Caco-2 (cell line): ENCODE data around the gene KIAA1755. TPM values are rescaled to one million over a fixed set of nuclear protein-coding genes. Genes with fewer than 3 reads are reported as not detected.

ENCODE experiments used
- BruUV-seq: library from RNA; stranded (reverse); fragments of 400-500 nt; replicated peaks from 2 replicates; lab custom pipeline; 2021; lab: Mats Ljungman, UMichigan
- CTCF ChIA-PET: fragments of 300-600 bp; sonication (Branson Sonifier 250); formaldehyde crosslinking; loops from one replicate; lab custom pipeline; 2022; ENCODE audit warnings: antibody characterized with exemption; lab: Charles Lee
- POLR2A ChIA-PET: fragments of 300-600 bp; sonication (Branson Sonifier 250); formaldehyde crosslinking; loops from one replicate; lab custom pipeline; 2022; ENCODE audit warnings: antibody characterized with exemption; lab: Charles Lee
- DNase-seq, 2 experiments: peaks; one replicate each; pipeline versions ENCODE4 v3.0.0 to v3.0.0-alpha.2; 2020 to 2022
- H3K27me3 ChIP-seq: replicated peaks from 2 replicates; pipeline ENCODE4 v1.6.0; 2011; ENCODE audit warnings: low read length; ENCODE audit not compliant: control insufficient read depth, insufficient read depth
- H3K36me3 ChIP-seq: 2 replicates; pipeline ENCODE4 v1.5.1; 2011; ENCODE audit warnings: low read length; ENCODE audit not compliant: control insufficient read depth, insufficient read depth
- H3K4me1 ChIP-seq: fragments of 250-450 bp; sonication (Bioruptor Pico); 2 replicates; pipeline ENCODE4 v1.5.1; 2020; ENCODE audit warnings: mild to moderate bottlenecking
- H3K4me3 ChIP-seq: 2 replicates; pipeline ENCODE4 v1.5.1; 2011; ENCODE audit warnings: low read depth, mild to moderate bottlenecking, control low read depth, low read length
- H3K9me3 ChIP-seq: fragments of 250-450 bp; sonication (Bioruptor Pico); 2 replicates; pipeline ENCODE4 v1.5.1; 2020; ENCODE audit warnings: mild to moderate bottlenecking, moderate library complexity
- H3K27ac Mint-ChIP-seq: one replicate; pipeline ENCODE4 v1.8.0; 2022; ENCODE audit warnings: mixed read lengths; ENCODE audit not compliant: unreplicated experiment
- H3K27me3 Mint-ChIP-seq: one replicate; pipeline ENCODE4 v1.8.0; 2022; ENCODE audit warnings: mixed read lengths; ENCODE audit not compliant: insufficient read depth, unreplicated experiment
- H3K36me3 Mint-ChIP-seq: one replicate; pipeline ENCODE4 v1.8.0; 2022; ENCODE audit warnings: mild to moderate bottlenecking, mixed read lengths; ENCODE audit not compliant: insufficient read depth, unreplicated experiment
- H3K4me1 Mint-ChIP-seq: one replicate; pipeline ENCODE4 v1.8.0; 2022; ENCODE audit warnings: low read depth, mixed read lengths; ENCODE audit not compliant: unreplicated experiment
- H3K4me3 Mint-ChIP-seq: one replicate; pipeline ENCODE4 v1.8.0; 2022; ENCODE audit warnings: mild to moderate bottlenecking, moderate library complexity, mixed read lengths; ENCODE audit not compliant: unreplicated experiment
- H3K9me3 Mint-ChIP-seq: one replicate; pipeline ENCODE4 v1.8.0; 2022; ENCODE audit warnings: mixed read lengths; ENCODE audit not compliant: unreplicated experiment
- CTCF ChIP-seq, 2 experiments: fragments of 200-600 bp in 1 of 2; IDR thresholded peaks; 1 replicate in 1 of 2; 2 replicates in 1 of 2; pipeline versions ENCODE4 v1.5.1 to v1.8.0; 2011 to 2022; ENCODE audit warnings: antibody characterized with exemption in 1 of 2, control low read depth in 1 of 2, inconsistent platforms in 1 of 2, low read depth in 1 of 2, low read length in 1 of 2, mild to moderate bottlenecking in 1 of 2, moderate library complexity in 1 of 2; ENCODE audit not compliant: insufficient read depth in 1 of 2, severe bottlenecking in 1 of 2, unreplicated experiment in 1 of 2
- intact Hi-C: fragments of 100-400 bp; cut with micrococcal nuclease; formaldehyde crosslinking; loops from one replicate; pipeline ENCODE4 v1.10.0; 2022; ENCODE audit not compliant: unreplicated experiment
- total RNA-seq: library from RNA; stranded (reverse); gene quantifications from 2 replicates; pipeline ENCODE4 v1.2.3, GENCODE V29; 2022

KIAA1755 gene
- total RNA-seq, 1 experiment from 2014 or later, result 0.20 TPM

GRCh38 chr20:38266426-38266825, 5.9 kb upstream of the KIAA1755 start:
- no peak for TF ChIP-seq CTCF (IDR thresholded peaks at IDR 0.05; ENCODE audit: insufficient read depth in 1 of 2, low read depth in 1 of 2, low read length in 1 of 2, severe bottlenecking in 1 of 2, unreplicated experiment in 1 of 2)
- Histone ChIP-seq H3K27me3 (0 out of 2 replicates have a peak, but pooled peaks cover 1% of the 10 kb centered on the region), H3K4me1 (no peaks in the 10 kb centered on the region), H3K4me3 (no peak overlapping the region), H3K9me3 (peaks cover 5% of the 10 kb centered on the region; the same call in 1 of the 2 replicates), H3K36me3 (no peaks in the 10 kb centered on the region)
- CTCF ChIA-PET, result no interaction called here
- Mint-ChIP-seq H3K36me3 (no peaks in the 10 kb centered on the region), H3K4me1 (no peaks in the 10 kb centered on the region), H3K27ac (no peak overlapping the region), H3K27me3 (peaks cover 14% of the 10 kb centered on the region), H3K4me3 (no peak overlapping the region), H3K9me3 (no peaks in the 10 kb centered on the region)
- intact Hi-C loops, result no loop called here
- BruUV-seq, result no TSS peak
- POLR2A ChIA-PET, result no interaction called here
- DNase-seq, result no peak

DNA sequence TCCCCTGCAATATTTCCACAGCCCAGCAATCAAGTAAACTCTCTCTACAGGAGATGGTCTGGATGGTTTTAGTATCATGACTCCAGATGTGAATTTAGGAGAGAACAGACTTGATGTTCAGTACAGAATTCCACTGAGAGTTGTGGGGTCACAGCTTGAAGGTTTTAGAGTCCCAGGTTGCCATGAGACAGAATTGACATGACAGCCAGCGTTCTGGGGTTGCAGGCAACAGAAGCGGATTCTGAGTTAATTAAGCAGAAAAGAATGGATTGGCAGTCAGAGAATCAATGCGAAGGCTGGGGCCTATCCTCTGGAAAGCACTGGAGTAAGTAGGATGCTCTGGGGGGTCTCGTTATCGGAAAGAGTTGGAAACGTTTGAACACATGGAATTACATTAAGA, 2.4 kb upstream of the KIAA1755 start:
- H3K27me3 Mint-ChIP-seq, result peaks cover 10% of the 10 kb centered on the region
- H3K27ac Mint-ChIP-seq, result no peak overlapping the region

DNA sequence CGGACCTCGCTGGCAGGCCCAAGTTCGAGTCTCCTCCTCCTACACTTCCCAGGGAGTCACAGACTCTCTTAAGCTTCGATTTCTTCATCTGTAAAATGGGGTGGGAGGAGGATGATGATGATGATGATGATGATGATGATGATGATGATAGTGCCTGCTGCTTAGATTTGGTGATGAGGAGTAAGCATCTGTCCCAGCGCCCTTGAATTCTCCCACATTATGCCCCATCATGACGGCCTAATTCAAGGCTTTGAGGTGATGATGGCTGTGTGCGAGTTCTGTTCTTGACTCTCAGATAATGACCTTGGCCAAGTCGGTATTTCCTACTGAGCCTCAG, 487 bp upstream of the KIAA1755 start:
- H3K4me1 ChIP-seq, result peaks cover 8% of the 10 kb centered on the region
- ChIA-PET POLR2A (no interaction called here), CTCF (no interaction called here)
- Mint-ChIP-seq H3K4me3 (peak overlapping the region; percentile 4), H3K27ac (no peak overlapping the region), H3K27me3 (peaks cover 8% of the 10 kb centered on the region), H3K4me1 (peaks cover 7% of the 10 kb centered on the region), H3K36me3 (no peaks in the 10 kb centered on the region), H3K9me3 (no peaks in the 10 kb centered on the region)
- intact Hi-C loops, result no loop called here
- no peak for DNase-seq
- H3K9me3 ChIP-seq, result no peaks in the 10 kb centered on the region
- H3K36me3 ChIP-seq, result no peaks in the 10 kb centered on the region
- no TSS peak for BruUV-seq
- no peak for TF ChIP-seq CTCF (IDR thresholded peaks at IDR 0.05; ENCODE audit: insufficient read depth in 1 of 2, low read depth in 1 of 2, low read length in 1 of 2, severe bottlenecking in 1 of 2, unreplicated experiment in 1 of 2)
- H3K4me3 ChIP-seq, result no peak overlapping the region
- peaks cover 1% of the 10 kb centered on the region; the same call in 1 of the 2 replicates for H3K27me3 ChIP-seq

More for the DNA sequence above, 2.4 kb upstream of the KIAA1755 start:
- no TSS peak for BruUV-seq
- no peaks in the 10 kb centered on the region for H3K9me3 ChIP-seq
- peaks cover 7% of the 10 kb centered on the region for H3K4me1 Mint-ChIP-seq
- peaks cover 1% of the 10 kb centered on the region; the same call in 1 of the 2 replicates for H3K27me3 ChIP-seq
- no peak for DNase-seq
- H3K9me3 Mint-ChIP-seq, result no peaks in the 10 kb centered on the region
- CTCF ChIA-PET, result interaction anchor here (2.4 kb wide), 1 partner anchor 9 kb away, joined by 6 read pairs; no protein-coding TSS in a partner anchor
- POLR2A ChIA-PET, result no interaction called here
- no peak for TF ChIP-seq CTCF (IDR thresholded peaks at IDR 0.05; ENCODE audit: insufficient read depth in 1 of 2, low read depth in 1 of 2, low read length in 1 of 2, severe bottlenecking in 1 of 2, unreplicated experiment in 1 of 2)
- intact Hi-C loops, result no loop called here
- no peaks in the 10 kb centered on the region for H3K36me3 ChIP-seq
- H3K4me1 ChIP-seq, result peaks cover 8% of the 10 kb centered on the region
- H3K4me3 Mint-ChIP-seq, result no peak overlapping the region
- no peak overlapping the region for H3K4me3 ChIP-seq
- no peaks in the 10 kb centered on the region for H3K36me3 Mint-ChIP-seq
